ENCODE results near the gene RUSF1.

RUSF1 gene

GRCh38 chr16:31532896-31533295 is 24.7 kb upstream of the RUSF1 start:
- H3K4me3 ChIP-seq (ENCODE audit: control insufficient read depth, low read depth, low read length): no peak overlapping the region
- no peak for TF ChIP-seq CTCF (IDR thresholded peaks at IDR 0.05; ENCODE audit: control insufficient read depth, insufficient read depth, low read depth, low read length, missing control alignments)
- DNase-seq (ENCODE audit: low read depth): no peak

- TF ChIP-seq CTCF (IDR thresholded peaks at IDR 0.05; ENCODE audit: control insufficient read depth, insufficient read depth, low read depth, low read length, missing control alignments): no peak
- H3K4me3 ChIP-seq (ENCODE audit: control insufficient read depth, low read depth, low read length): no peak overlapping the region
- DNase-seq (ENCODE audit: low read depth): no peak
Measured at GRCh38 chr16:31532120-31532519, 23.9 kb upstream of the RUSF1 start.

- no peak for TF ChIP-seq CTCF (IDR thresholded peaks at IDR 0.05; ENCODE audit: control insufficient read depth, insufficient read depth, low read depth, low read length, missing control alignments)
- no peak for DNase-seq (ENCODE audit: low read depth)
- H3K4me3 ChIP-seq (ENCODE audit: control insufficient read depth, low read depth, low read length): no peak overlapping the region
Measured at GRCh38 chr16:31531096-31531495, 22.9 kb upstream of the RUSF1 start.

- TF ChIP-seq CTCF (IDR thresholded peaks at IDR 0.05; ENCODE audit: control insufficient read depth, insufficient read depth, low read depth, low read length, missing control alignments): no peak
- no peak for DNase-seq (ENCODE audit: low read depth)
Measured at GRCh38 chr16:31530405-31530804, 22.2 kb upstream of the RUSF1 start.

GRCh38 chr16:31529937-31530312 is 21.7 kb upstream of the RUSF1 start:
- no peak for DNase-seq (ENCODE audit: low read depth)
- H3K4me3 ChIP-seq (ENCODE audit: control insufficient read depth, low read depth, low read length): no peak overlapping the region

More at GRCh38 chr16:31530405-31530804, 22.2 kb upstream of the RUSF1 start:
- H3K4me3 ChIP-seq (ENCODE audit: control insufficient read depth, low read depth, low read length): no peak overlapping the region

GRCh38 chr16:31529108-31529936 is 21.1 kb upstream of the RUSF1 start:
- TF ChIP-seq CTCF (IDR thresholded peaks at IDR 0.05; ENCODE audit: control insufficient read depth, insufficient read depth, low read depth, low read length, missing control alignments): no peak
- H3K4me3 ChIP-seq (ENCODE audit: control insufficient read depth, low read depth, low read length): peak overlapping the region; percentile 15; the same call in 1 of the 2 replicates
- no peak for DNase-seq (ENCODE audit: low read depth)

More at GRCh38 chr16:31529937-31530312, 21.7 kb upstream of the RUSF1 start:
- TF ChIP-seq CTCF (IDR thresholded peaks at IDR 0.05; ENCODE audit: control insufficient read depth, insufficient read depth, low read depth, low read length, missing control alignments): no peak
